Neural crest cell (in vitro differentiated cells): ENCODE data around the gene TP63. TPM values are rescaled to one million over a fixed set of nuclear protein-coding genes. Genes with fewer than 3 reads are reported as not detected.

Experiments used
- DNase-seq: peaks from one replicate; pipeline ENCODE4 v3.0.0; 2021; ENCODE audit warnings: low read depth, mixed read lengths, low spot score
- H3K27ac Mint-ChIP-seq: one replicate; pipeline ENCODE4 v1.8.0; 2021; ENCODE audit warnings: mild to moderate bottlenecking, mixed read lengths; ENCODE audit not compliant: unreplicated experiment
- H3K27me3 Mint-ChIP-seq: 2 replicates; pipeline ENCODE4 v1.8.0; 2021; ENCODE audit warnings: low read depth, mild to moderate bottlenecking, mixed read lengths
- H3K36me3 Mint-ChIP-seq: 2 replicates; pipeline ENCODE4 v1.8.0; 2021; ENCODE audit warnings: low read depth, mild to moderate bottlenecking, mixed read lengths
- H3K4me1 Mint-ChIP-seq: 2 replicates; pipeline ENCODE4 v1.8.0; 2021; ENCODE audit warnings: mixed read lengths
- H3K4me3 Mint-ChIP-seq: one replicate; pipeline ENCODE4 v1.8.0; 2021; ENCODE audit warnings: mild to moderate bottlenecking, mixed read lengths
- H3K9me3 Mint-ChIP-seq: 2 replicates; pipeline ENCODE4 v1.8.0; 2021; ENCODE audit warnings: mixed read lengths
- total RNA-seq: library from RNA; stranded (reverse); gene quantifications from 2 replicates; pipeline ENCODE4 v1.2.1, GENCODE V29; 2021
- TF ChIP-seq, protein P1 (sequence below): fragments of 200-600 bp; sonication (generic); conservative IDR thresholded peaks from 2 replicates; pipeline ENCODE4 v1.5.0; 2021; ENCODE audit warnings: antibody characterized with exemption, mild to moderate bottlenecking

The TP63 gene
- total RNA-seq, 1 donor from 2014 or later, result 0.21 TPM

DNA sequence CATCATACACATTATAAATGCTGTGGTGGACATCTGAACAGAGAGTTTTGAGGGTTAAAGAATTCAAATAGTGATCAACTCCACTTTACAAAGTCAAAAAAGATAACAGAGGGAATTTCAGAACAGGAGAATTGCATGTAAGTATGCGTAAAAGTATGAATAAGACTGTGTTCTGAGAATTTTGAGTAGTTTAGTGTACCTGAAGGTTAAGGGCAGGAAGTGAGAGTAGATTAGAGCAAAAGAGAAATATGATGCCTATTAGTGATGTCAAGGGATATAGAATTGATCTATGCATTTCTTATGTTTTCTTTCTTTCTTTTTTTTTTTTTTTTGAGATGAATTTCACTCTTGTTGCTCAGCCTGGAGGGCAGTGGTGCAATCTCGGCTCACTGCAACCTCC is 53.1 kb downstream of the TP63 start:
- H3K27ac Mint-ChIP-seq, result no peak overlapping the region
- DNase-seq, result no peak
- H3K4me1 Mint-ChIP-seq, result no peaks in the 10 kb centered on the region
- no peaks in the 10 kb centered on the region for H3K36me3 Mint-ChIP-seq
- TF ChIP-seq, protein P1, sequence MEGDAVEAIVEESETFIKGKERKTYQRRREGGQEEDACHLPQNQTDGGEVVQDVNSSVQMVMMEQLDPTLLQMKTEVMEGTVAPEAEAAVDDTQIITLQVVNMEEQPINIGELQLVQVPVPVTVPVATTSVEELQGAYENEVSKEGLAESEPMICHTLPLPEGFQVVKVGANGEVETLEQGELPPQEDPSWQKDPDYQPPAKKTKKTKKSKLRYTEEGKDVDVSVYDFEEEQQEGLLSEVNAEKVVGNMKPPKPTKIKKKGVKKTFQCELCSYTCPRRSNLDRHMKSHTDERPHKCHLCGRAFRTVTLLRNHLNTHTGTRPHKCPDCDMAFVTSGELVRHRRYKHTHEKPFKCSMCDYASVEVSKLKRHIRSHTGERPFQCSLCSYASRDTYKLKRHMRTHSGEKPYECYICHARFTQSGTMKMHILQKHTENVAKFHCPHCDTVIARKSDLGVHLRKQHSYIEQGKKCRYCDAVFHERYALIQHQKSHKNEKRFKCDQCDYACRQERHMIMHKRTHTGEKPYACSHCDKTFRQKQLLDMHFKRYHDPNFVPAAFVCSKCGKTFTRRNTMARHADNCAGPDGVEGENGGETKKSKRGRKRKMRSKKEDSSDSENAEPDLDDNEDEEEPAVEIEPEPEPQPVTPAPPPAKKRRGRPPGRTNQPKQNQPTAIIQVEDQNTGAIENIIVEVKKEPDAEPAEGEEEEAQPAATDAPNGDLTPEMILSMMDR, result no peak
- H3K27me3 Mint-ChIP-seq, result peaks cover 3% of the 10 kb centered on the region
- no peak overlapping the region for H3K4me3 Mint-ChIP-seq
- H3K9me3 Mint-ChIP-seq, result peaks cover 2% of the 10 kb centered on the region

DNA sequence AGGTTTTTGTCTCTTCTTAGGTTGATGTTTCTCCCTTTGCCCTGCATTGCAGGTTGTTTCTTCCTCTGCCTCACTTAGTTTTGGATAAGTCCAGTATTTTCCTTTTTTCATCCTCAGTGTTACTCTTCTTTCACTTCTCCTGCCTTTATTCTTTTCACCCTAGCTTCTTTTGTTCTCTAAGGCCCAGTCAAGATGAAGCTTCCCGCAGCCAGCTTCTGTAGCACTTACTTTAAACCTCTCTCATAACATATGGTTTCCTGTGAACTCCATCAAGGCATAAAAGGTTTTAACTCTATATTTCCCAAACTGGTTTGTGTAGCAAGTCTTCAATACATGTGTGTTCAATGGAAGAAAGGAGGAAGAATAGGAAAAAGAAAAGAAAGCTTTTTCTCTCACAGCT is 54.1 kb downstream of the TP63 start:
- Mint-ChIP-seq H3K4me1 (no peaks in the 10 kb centered on the region), H3K9me3 (peaks cover 2% of the 10 kb centered on the region), H3K36me3 (no peaks in the 10 kb centered on the region), H3K4me3 (no peak overlapping the region), H3K27me3 (peaks cover 3% of the 10 kb centered on the region), H3K27ac (no peak overlapping the region)
- DNase-seq, result no peak
- TF ChIP-seq, protein P1, result no peak

DNA sequence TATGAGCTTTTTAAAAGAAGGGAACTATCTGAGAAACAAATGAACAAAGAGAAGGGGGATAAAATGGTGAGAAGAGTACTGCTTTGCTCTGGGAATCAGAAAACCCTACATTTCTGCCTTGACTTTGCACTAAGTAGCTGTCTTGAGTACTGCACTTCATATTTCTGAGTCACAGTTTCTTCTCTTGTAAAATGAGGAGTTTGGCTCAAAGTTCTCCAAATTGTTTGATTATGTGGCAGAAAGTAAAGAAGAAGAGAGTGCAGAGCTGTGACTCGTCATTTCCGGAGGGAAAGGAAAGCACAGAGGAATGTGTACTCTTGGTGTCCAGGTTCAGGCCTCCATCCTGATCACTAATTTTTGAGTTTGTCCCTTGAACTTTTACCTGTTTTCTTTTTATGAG is 54.7 kb downstream of the TP63 start:
- Mint-ChIP-seq H3K9me3 (no peaks in the 10 kb centered on the region), H3K27ac (no peak overlapping the region), H3K27me3 (peaks cover 3% of the 10 kb centered on the region), H3K4me3 (no peak overlapping the region), H3K4me1 (no peaks in the 10 kb centered on the region), H3K36me3 (no peaks in the 10 kb centered on the region)
- TF ChIP-seq, protein P1, result no peak
- no peak for DNase-seq

DNA sequence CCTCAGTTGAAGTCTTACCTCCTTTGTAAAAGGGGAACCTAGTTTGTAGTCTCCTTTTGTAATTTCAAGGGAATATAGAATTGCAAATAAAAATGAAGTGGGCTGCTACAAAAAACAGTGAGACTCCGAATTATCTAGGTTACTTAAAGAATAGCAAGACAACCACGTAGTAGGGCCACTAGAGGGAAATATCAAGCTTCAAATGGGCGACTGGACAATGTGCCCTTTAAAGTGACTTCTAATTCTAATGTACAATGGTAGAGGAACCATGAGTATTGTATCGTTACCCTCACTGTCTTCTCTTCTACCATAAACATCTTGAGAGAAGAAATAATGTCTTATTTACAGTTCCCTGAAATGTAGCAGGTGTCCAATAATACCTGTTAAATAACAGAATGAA is 56.3 kb downstream of the TP63 start:
- no peak overlapping the region for H3K4me3 Mint-ChIP-seq
- TF ChIP-seq, protein P1, result no peak
- H3K27ac Mint-ChIP-seq, result no peak overlapping the region
- no peaks in the 10 kb centered on the region for H3K4me1 Mint-ChIP-seq
- no peaks in the 10 kb centered on the region for H3K9me3 Mint-ChIP-seq
- H3K27me3 Mint-ChIP-seq, result peaks cover 3% of the 10 kb centered on the region
- H3K36me3 Mint-ChIP-seq, result no peaks in the 10 kb centered on the region
- no peak for DNase-seq

DNA sequence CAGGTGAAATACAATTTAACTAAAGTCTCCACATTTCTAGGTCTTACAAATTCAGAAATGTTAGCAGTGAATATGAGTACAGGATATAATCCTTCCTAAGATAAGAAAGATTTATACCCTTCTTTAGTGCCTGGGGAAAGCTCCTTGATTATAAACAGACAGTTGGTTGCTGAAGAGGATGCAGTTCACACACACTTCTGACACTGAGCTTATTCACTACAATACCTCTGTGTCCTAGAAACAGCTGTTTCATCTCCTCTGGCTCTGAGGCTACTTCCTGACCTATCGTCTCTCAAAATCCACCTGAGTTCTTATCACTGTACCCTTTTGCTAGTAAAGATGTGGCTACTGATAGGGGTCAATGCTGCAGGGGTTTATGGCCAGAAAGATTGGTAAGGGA is 57.1 kb downstream of the TP63 start:
- TF ChIP-seq, protein P1, result no peak
- Mint-ChIP-seq H3K36me3 (no peaks in the 10 kb centered on the region), H3K27ac (no peak overlapping the region), H3K4me3 (no peak overlapping the region), H3K9me3 (no peaks in the 10 kb centered on the region), H3K4me1 (no peaks in the 10 kb centered on the region), H3K27me3 (peaks cover 3% of the 10 kb centered on the region)
- no peak for DNase-seq

DNA sequence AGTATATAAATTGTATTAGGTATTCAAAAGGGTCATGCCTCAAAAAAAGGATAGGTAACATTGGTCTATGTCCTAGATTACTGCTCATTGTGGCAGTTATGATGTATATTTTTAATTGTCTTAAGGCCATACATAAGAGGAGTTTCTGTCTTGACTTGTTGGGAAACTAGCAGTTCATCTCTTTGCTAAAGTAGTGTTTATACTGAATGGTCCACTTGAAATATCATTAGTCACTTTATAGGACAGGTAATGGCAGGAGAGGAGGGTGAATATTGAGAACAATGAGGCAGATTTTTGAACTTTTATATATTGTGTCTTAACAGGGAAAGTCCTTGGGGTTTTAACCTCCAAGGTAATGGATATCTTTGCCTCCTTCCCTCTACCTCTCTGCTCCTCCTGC is 58.4 kb downstream of the TP63 start:
- Mint-ChIP-seq H3K4me1 (no peaks in the 10 kb centered on the region), H3K36me3 (no peaks in the 10 kb centered on the region), H3K9me3 (no peaks in the 10 kb centered on the region), H3K27ac (no peak overlapping the region), H3K4me3 (no peak overlapping the region), H3K27me3 (no peaks in the 10 kb centered on the region)
- DNase-seq, result no peak
- TF ChIP-seq, protein P1, result no peak
